ENCODE data around the gene CCDC188.

Gene CCDC188

DNA sequence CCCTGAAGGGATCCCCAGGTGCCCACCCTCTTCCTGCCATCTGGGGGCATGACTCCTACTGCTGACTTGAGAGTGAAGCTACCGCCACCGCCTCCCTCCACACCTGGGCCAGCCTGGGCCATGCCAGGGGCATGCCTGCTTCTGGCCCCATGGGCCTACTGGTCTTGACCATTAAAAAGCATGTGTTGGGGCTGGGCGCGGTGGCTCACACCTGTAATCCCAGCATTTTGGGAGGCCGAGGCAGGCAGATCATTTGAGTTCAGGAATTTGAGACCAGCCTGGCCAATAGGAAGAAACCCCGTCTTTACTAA lies 37.7 kb upstream of the CCDC188 start:
- DNase-seq (ENCODE audit: low read depth) = no peak
- no peak overlapping the region for H3K4me3 ChIP-seq (replicated peaks; ENCODE audit: low read depth, low read length)
- TF ChIP-seq, protein P1, sequence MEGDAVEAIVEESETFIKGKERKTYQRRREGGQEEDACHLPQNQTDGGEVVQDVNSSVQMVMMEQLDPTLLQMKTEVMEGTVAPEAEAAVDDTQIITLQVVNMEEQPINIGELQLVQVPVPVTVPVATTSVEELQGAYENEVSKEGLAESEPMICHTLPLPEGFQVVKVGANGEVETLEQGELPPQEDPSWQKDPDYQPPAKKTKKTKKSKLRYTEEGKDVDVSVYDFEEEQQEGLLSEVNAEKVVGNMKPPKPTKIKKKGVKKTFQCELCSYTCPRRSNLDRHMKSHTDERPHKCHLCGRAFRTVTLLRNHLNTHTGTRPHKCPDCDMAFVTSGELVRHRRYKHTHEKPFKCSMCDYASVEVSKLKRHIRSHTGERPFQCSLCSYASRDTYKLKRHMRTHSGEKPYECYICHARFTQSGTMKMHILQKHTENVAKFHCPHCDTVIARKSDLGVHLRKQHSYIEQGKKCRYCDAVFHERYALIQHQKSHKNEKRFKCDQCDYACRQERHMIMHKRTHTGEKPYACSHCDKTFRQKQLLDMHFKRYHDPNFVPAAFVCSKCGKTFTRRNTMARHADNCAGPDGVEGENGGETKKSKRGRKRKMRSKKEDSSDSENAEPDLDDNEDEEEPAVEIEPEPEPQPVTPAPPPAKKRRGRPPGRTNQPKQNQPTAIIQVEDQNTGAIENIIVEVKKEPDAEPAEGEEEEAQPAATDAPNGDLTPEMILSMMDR (IDR thresholded peaks at IDR 0.05; ENCODE audit: low read length, missing control alignments) = no peak

- TF ChIP-seq, protein P1 (IDR thresholded peaks at IDR 0.05; ENCODE audit: low read length, missing control alignments) = no peak
- no peak overlapping the region for H3K4me3 ChIP-seq (replicated peaks; ENCODE audit: low read depth, low read length)
- no peak for DNase-seq (ENCODE audit: low read depth)
These were observed 37.1 kb upstream of the CCDC188 start for GRCh38 chr22:20187777-20188566.

- TF ChIP-seq, protein P1 (IDR thresholded peaks at IDR 0.05; ENCODE audit: low read length, missing control alignments) = no peak
- H3K4me3 ChIP-seq (replicated peaks; ENCODE audit: low read depth, low read length) = no peak overlapping the region
- no peak for DNase-seq (ENCODE audit: low read depth)
These were observed 36.2 kb upstream of the CCDC188 start for GRCh38 chr22:20186871-20187546.

- DNase-seq (ENCODE audit: low read depth) = peak; percentile 3
- TF ChIP-seq, protein P1 (IDR thresholded peaks at IDR 0.05; ENCODE audit: low read length, missing control alignments) = peak; percentile 12
- no peak overlapping the region for H3K4me3 ChIP-seq (replicated peaks; ENCODE audit: low read depth, low read length)
These were observed 35.5 kb upstream of the CCDC188 start for GRCh38 chr22:20186183-20186870.

DNA sequence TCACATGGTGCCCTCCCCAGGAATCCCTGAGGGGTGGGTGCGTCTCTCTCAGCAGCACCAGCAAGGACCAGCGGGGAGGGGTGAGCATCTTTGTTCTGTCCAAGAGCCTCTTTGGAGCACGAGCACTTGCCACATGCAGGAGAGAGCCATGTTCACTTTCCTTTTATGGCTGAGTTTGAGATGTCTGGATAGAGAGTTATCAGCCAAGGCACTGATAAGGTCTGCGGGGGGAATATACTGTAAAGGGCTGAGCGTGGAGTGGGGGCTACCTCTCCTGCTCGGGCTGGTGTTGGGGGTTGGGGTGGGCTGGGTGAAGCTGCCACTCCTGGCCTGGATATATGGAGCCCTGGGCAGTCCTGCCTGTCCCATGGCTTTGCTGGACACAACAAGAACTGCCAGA lies 34.9 kb upstream of the CCDC188 start:
- no peak overlapping the region for H3K4me3 ChIP-seq (replicated peaks; ENCODE audit: low read depth, low read length)
- DNase-seq (ENCODE audit: low read depth) = no peak
- TF ChIP-seq, protein P1 (IDR thresholded peaks at IDR 0.05; ENCODE audit: low read length, missing control alignments) = no peak

GRCh38 chr22:20184501-20185165 lies 33.8 kb upstream of the CCDC188 start:
- no peak for DNase-seq (ENCODE audit: low read depth)
- TF ChIP-seq, protein P1 (IDR thresholded peaks at IDR 0.05; ENCODE audit: low read length, missing control alignments) = no peak
- no peak overlapping the region for H3K4me3 ChIP-seq (replicated peaks; ENCODE audit: low read depth, low read length)

All from fibroblast of pulmonary artery (primary cell).